GM21529 (cell line): ENCODE measurements around the gene CADM2.
"Not testable (repeated sequence)": the region's sequence is repeated elsewhere in the genome, so short reads cannot be mapped to it uniquely, and the experiment has no call there.

Experiments used
- ATAC-seq: cut with Tn5 transposase; IDR thresholded peaks from one replicate; pipeline ENCODE4 v1.9.1; 2021; ENCODE audit not compliant: unreplicated experiment

The CADM2 gene

GRCh38 chr3:85074003-85074402 lies 115.2 kb downstream of the CADM2 start:
- ATAC-seq, result no peak

- no peak for ATAC-seq
Observed at GRCh38 chr3:85075663-85076062, 116.9 kb downstream of the CADM2 start.

- ATAC-seq, result no peak
Observed at GRCh38 chr3:85077018-85077417, 118.2 kb downstream of the CADM2 start.

GRCh38 chr3:85081191-85081906 lies 122.6 kb downstream of the CADM2 start:
- ATAC-seq, result no peak

- no peak for ATAC-seq
Observed at GRCh38 chr3:85090495-85090894, 131.7 kb downstream of the CADM2 start.

GRCh38 chr3:85100316-85100715 lies 141.5 kb downstream of the CADM2 start:
- no peak for ATAC-seq

- ATAC-seq, result no peak
Observed at GRCh38 chr3:85102781-85103180, 144.0 kb downstream of the CADM2 start.

- no peak for ATAC-seq
Observed at GRCh38 chr3:85110393-85110792, 151.6 kb downstream of the CADM2 start.

- no peak for ATAC-seq
Observed at GRCh38 chr3:85120879-85121278, 162.1 kb downstream of the CADM2 start.

GRCh38 chr3:85132864-85133263 lies 174.1 kb downstream of the CADM2 start:
- ATAC-seq, result not testable (repeated sequence)

GRCh38 chr3:85133691-85134420 lies 175.1 kb downstream of the CADM2 start:
- ATAC-seq, result not testable (repeated sequence)

- ATAC-seq, result no peak
Observed at GRCh38 chr3:85142626-85143025, 183.8 kb downstream of the CADM2 start.

- ATAC-seq, result no peak
Observed at GRCh38 chr3:85148036-85148435, 189.2 kb downstream of the CADM2 start.

- ATAC-seq, result no peak
Observed at GRCh38 chr3:85151555-85151954, 192.8 kb downstream of the CADM2 start.

GRCh38 chr3:85153279-85153678 lies 194.5 kb downstream of the CADM2 start:
- ATAC-seq, result not testable (repeated sequence)

- no peak for ATAC-seq
Observed at GRCh38 chr3:85159376-85159775, 200.6 kb downstream of the CADM2 start.

GRCh38 chr3:85161544-85161943 lies 202.8 kb downstream of the CADM2 start:
- ATAC-seq, result no peak

- no peak for ATAC-seq
Observed at GRCh38 chr3:85162905-85163304, 204.1 kb downstream of the CADM2 start.

- no peak for ATAC-seq
Observed at GRCh38 chr3:85164436-85164835, 205.6 kb downstream of the CADM2 start.

- no peak for ATAC-seq
Observed at GRCh38 chr3:85167576-85167975, 208.8 kb downstream of the CADM2 start.

- no peak for ATAC-seq
Observed at GRCh38 chr3:85170646-85171045, 211.9 kb downstream of the CADM2 start.

GRCh38 chr3:85171976-85172375 lies 213.2 kb downstream of the CADM2 start:
- ATAC-seq, result no peak
